Omental fat pad (tissue), 4 donors: ENCODE measurements around the gene ASTN2. TPM values are rescaled to one million over a fixed set of nuclear protein-coding genes. Genes with fewer than 3 reads are reported as not detected.
A peak's percentile ranks its signal among the peaks of the same experiment; 100 is the strongest.

Experiments used
- ATAC-seq: fragments of 150-250 bp; one replicate; pipeline ENCODE4 v1.9.1; 2016; ENCODE audit warnings: mild to moderate bottlenecking, moderate library complexity; ENCODE audit not compliant: low FRiP score
- DNase-seq: peaks from one replicate; pipeline ENCODE4 v3.0.0-alpha.2; 2019; ENCODE audit warnings: low spot score
- CTCF ChIP-seq, 3 donors: fragments of 450-650 bp; IDR thresholded peaks; one replicate each; pipeline ENCODE4 v1.5.1; 2016 to 2017; ENCODE audit warnings: antibody characterized with exemption in 3 of 3, mild to moderate bottlenecking in 3 of 3, moderate library complexity in 2 of 3
- total RNA-seq, 4 donors: library from RNA; depleted of rRNA; stranded (reverse); fragments of >200 nt; gene quantifications; one replicate each; pipeline ENCODE4 v1.1.0, GENCODE V29; 2016

The ASTN2 gene
- total RNA-seq, 4 donors from 2014 or later: 1.1 to 8.4 (median 3.6) TPM

- ATAC-seq (peak; percentile 30), DNase-seq (no peak)
- no peak for TF ChIP-seq CTCF (IDR thresholded peaks at IDR 0.05)
Observed at GRCh38 chr9:116482740-116483139, 932.1 kb downstream of the ASTN2 start.

GRCh38 chr9:116480700-116481099 is 934.2 kb downstream of the ASTN2 start:
- ATAC-seq (no peak), DNase-seq (no peak)
- TF ChIP-seq CTCF (IDR thresholded peaks at IDR 0.05): no peak

- TF ChIP-seq CTCF (IDR thresholded peaks at IDR 0.05): no peak
- no peak for ATAC-seq
- DNase-seq: no peak
Observed at GRCh38 chr9:116479967-116480366, 934.9 kb downstream of the ASTN2 start.

GRCh38 chr9:116479056-116479544 is 935.8 kb downstream of the ASTN2 start:
- TF ChIP-seq CTCF (IDR thresholded peaks at IDR 0.05): no peak
- ATAC-seq (no peak), DNase-seq (no peak)

- DNase-seq (no peak), ATAC-seq (no peak)
- no peak for TF ChIP-seq CTCF (IDR thresholded peaks at IDR 0.05)
Observed at GRCh38 chr9:116477584-116478141, 937.2 kb downstream of the ASTN2 start.

GRCh38 chr9:116476935-116477381 is 937.9 kb downstream of the ASTN2 start:
- ATAC-seq (no peak), DNase-seq (no peak)
- TF ChIP-seq CTCF (IDR thresholded peaks at IDR 0.05): no peak

- no peak for TF ChIP-seq CTCF (IDR thresholded peaks at IDR 0.05)
- no peak for DNase-seq
- ATAC-seq: no peak
Observed at GRCh38 chr9:116476002-116476401, 938.9 kb downstream of the ASTN2 start.
